IMR-90 (cell line): ENCODE measurements around the gene FOXP4. TPM values are rescaled to one million over a fixed set of nuclear protein-coding genes. Genes with fewer than 3 reads are reported as not detected.

Source experiments
- ATAC-seq: fragments of 200-7000 bp; cut with Tn5 transposase; 2 replicates; pipeline ENCODE4 v1.9.1; 2020; ENCODE audit warnings: low read depth, mild to moderate bottlenecking, moderate library complexity
- BruUV-seq: library from RNA; stranded (reverse); fragments of 400-500 nt; replicated peaks from 2 replicates; lab custom pipeline; 2021; lab: Mats Ljungman, UMichigan
- CTCF ChIA-PET: fragments of 300-600 bp; formaldehyde crosslinking; extraction: SDS; loops from one replicate; lab custom pipeline; 2021; ENCODE audit warnings: antibody characterized with exemption; lab: Yijun Ruan, JAX
- POLR2A ChIA-PET: fragments of 300-600 bp; sonication (Branson Sonifier 250); formaldehyde crosslinking; loops from one replicate; lab custom pipeline; 2022; ENCODE audit warnings: antibody characterized with exemption; ENCODE audit not compliant: unreplicated experiment; lab: Charles Lee
- DNase-seq: peaks from one replicate; pipeline ENCODE4 v3.0.0; 2013
- H2AFZ ChIP-seq: replicated peaks from 2 replicates; pipeline ENCODE3; 2013; ENCODE audit warnings: low read length, mild to moderate bottlenecking; ENCODE audit not compliant: poor library complexity
- H2AK5ac ChIP-seq: 2 replicates; pipeline ENCODE4 v1.6.1; 2013; ENCODE audit warnings: low read depth, low read length, inconsistent platforms
- H2AK9ac ChIP-seq: replicated peaks from 2 replicates; pipeline ENCODE3; 2013; ENCODE audit warnings: mild to moderate bottlenecking, low read depth, low read length, moderate library complexity; ENCODE audit not compliant: poor library complexity
- H2BK120ac ChIP-seq: 2 replicates; pipeline ENCODE4 v1.6.1; 2013; ENCODE audit warnings: low read depth, low read length, inconsistent platforms
- H2BK15ac ChIP-seq: 3 replicates; pipeline ENCODE4 v1.6.1; 2013; ENCODE audit warnings: low read depth, low read length, inconsistent platforms
- H2BK20ac ChIP-seq: 2 replicates; pipeline ENCODE4 v1.6.1; 2013; ENCODE audit warnings: low read depth, mild to moderate bottlenecking, inconsistent platforms, low read length, moderate library complexity
- H2BK5ac ChIP-seq: 2 replicates; pipeline ENCODE4 v1.6.1; 2013; ENCODE audit warnings: mild to moderate bottlenecking, low read depth, low read length, inconsistent platforms; ENCODE audit not compliant: poor library complexity, severe bottlenecking
- H3K14ac ChIP-seq: replicated peaks from 2 replicates; pipeline ENCODE4 v1.6.1; 2013; ENCODE audit warnings: low read depth, low read length, inconsistent platforms
- H3K18ac ChIP-seq: 2 replicates; pipeline ENCODE4 v1.6.1; 2013; ENCODE audit warnings: low read depth, low read length, control low read depth
- H3K23ac ChIP-seq: 2 replicates; pipeline ENCODE4 v1.6.1; 2013; ENCODE audit warnings: low read depth, low read length, inconsistent platforms
- H3K27ac ChIP-seq: 2 replicates; pipeline ENCODE4 v1.5.1; 2013; ENCODE audit warnings: mild to moderate bottlenecking, control low read depth, low read length; ENCODE audit not compliant: insufficient read depth
- H3K27me3 ChIP-seq: 2 replicates; pipeline ENCODE4 v1.6.1; 2013; ENCODE audit warnings: low read length; ENCODE audit not compliant: control insufficient read depth, insufficient read depth
- H3K36me3 ChIP-seq: 2 replicates; pipeline ENCODE4 v1.6.1; 2013; ENCODE audit warnings: low read length, mixed read lengths; ENCODE audit not compliant: control insufficient read depth, insufficient read depth
- H3K4ac ChIP-seq: 2 replicates; pipeline ENCODE4 v1.6.1; 2013; ENCODE audit warnings: low read depth, low read length, inconsistent platforms
- H3K4me1 ChIP-seq: 2 replicates; pipeline ENCODE4 v1.6.1; 2013; ENCODE audit warnings: low read length, mixed read lengths; ENCODE audit not compliant: control insufficient read depth, insufficient read depth
- H3K4me2 ChIP-seq: 2 replicates; pipeline ENCODE4 v1.6.1; 2013; ENCODE audit warnings: low read depth, mild to moderate bottlenecking, control low read depth, low read length, moderate library complexity
- H3K4me3 ChIP-seq: 2 replicates; pipeline ENCODE4 v1.5.1; 2013; ENCODE audit warnings: low read depth, mild to moderate bottlenecking, control low read depth, low read length, moderate library complexity; ENCODE audit not compliant: insufficient read depth
- H3K56ac ChIP-seq: 2 replicates; pipeline ENCODE4 v1.6.1; 2013; ENCODE audit warnings: low read length, inconsistent platforms; ENCODE audit not compliant: insufficient read depth; ENCODE audit errors: extremely low read depth
- H3K79me1 ChIP-seq, 2 experiments: 2 replicates each; pipeline ENCODE4 v1.6.1; 2013; ENCODE audit warnings: low read length in 2 of 2, inconsistent platforms in 1 of 2, low read depth in 1 of 2
- H3K9ac ChIP-seq: 2 replicates; pipeline ENCODE4 v1.6.1; 2013; ENCODE audit warnings: low read depth, low read length, control low read depth
- H3K9me1 ChIP-seq: 2 replicates; pipeline ENCODE4 v1.6.1; 2013; ENCODE audit warnings: low read length, inconsistent platforms; ENCODE audit not compliant: insufficient read depth
- H3K9me3 ChIP-seq: 2 replicates; pipeline ENCODE4 v1.6.1; 2013; ENCODE audit warnings: low read length; ENCODE audit not compliant: control insufficient read depth, insufficient read depth
- H4K20me1 ChIP-seq: 2 replicates; pipeline ENCODE4 v1.6.1; 2013; ENCODE audit warnings: low read length, inconsistent platforms; ENCODE audit not compliant: insufficient read depth
- H4K5ac ChIP-seq: 2 replicates; pipeline ENCODE4 v1.6.1; 2013; ENCODE audit warnings: mild to moderate bottlenecking, low read depth, low read length, control low read depth
- H4K8ac ChIP-seq, 2 experiments: 2 replicates each; pipeline ENCODE4 v1.6.1; 2013; ENCODE audit warnings: low read depth in 2 of 2, low read length in 2 of 2, control low read depth in 1 of 2, inconsistent platforms in 1 of 2
- H4K91ac ChIP-seq: 2 replicates; pipeline ENCODE4 v1.6.1; 2013; ENCODE audit warnings: low read depth, low read length, inconsistent platforms; ENCODE audit not compliant: insufficient read depth
- CEBPB ChIP-seq: IDR thresholded peaks from 2 replicates; pipeline ENCODE4 v1.6.1; 2012; ENCODE audit warnings: low read depth, low read length, improper control_type of control experiment
- CHD1 ChIP-seq: IDR thresholded peaks from 2 replicates; pipeline ENCODE4 v1.6.1; 2012; ENCODE audit warnings: low read depth, low read length, improper control_type of control experiment
- MAFK ChIP-seq: IDR thresholded peaks from 2 replicates; pipeline ENCODE4 v1.6.1; 2012; ENCODE audit warnings: low read depth, low read length, improper control_type of control experiment
- NFE2L2 ChIP-seq: fragments of 150-350 bp; IDR thresholded peaks from 2 replicates; pipeline ENCODE4 v1.6.1; 2016; ENCODE audit warnings: low read depth, mild to moderate bottlenecking, low read length
- SMC3 ChIP-seq: fragments of 150-350 bp; IDR thresholded peaks from 2 replicates; pipeline ENCODE4 v1.6.1; 2016; ENCODE audit warnings: low read depth, mild to moderate bottlenecking, antibody characterized with exemption, low read length, moderate library complexity
- WGBS, 2 experiments: methylation state at CpG; one replicate each; pipeline versions ENCODE4 v1.1.5 to v1.1.7; 2013; ENCODE audit warnings: missing lambda C conversion rate in 2 of 2; ENCODE audit not compliant: insufficient read length in 1 of 2; ENCODE audit errors: extremely low coverage in 2 of 2; 5-methylcytosine and 5-hydroxymethylcytosine counted together
- dilution Hi-C: fragments of 300-500 bp; cut with HindIII; formaldehyde crosslinking; loops from one replicate; pipeline ENCODE4 v1.14.3; 2018; ENCODE audit warnings: low sequenced_read_pairs; ENCODE audit not compliant: unreplicated experiment
- in situ Hi-C: fragments of 300-500 bp; cut with MboI; formaldehyde crosslinking; loops from 3 replicates; pipeline ENCODE4 v1.14.3; 2019; ENCODE audit warnings: low sequenced_read_pairs, inconsistent platforms, mixed read lengths
- intact Hi-C: fragments of 100-400 bp; cut with micrococcal nuclease; formaldehyde crosslinking; loops from 2 replicates; pipeline ENCODE4 v1.10.0; 2022
- polyA plus RNA-seq, 3 experiments: library from polyadenylated mRNA; depleted of rRNA; stranded (reverse); fragments of >200 nt; gene quantifications; 2 replicates each; pipeline ENCODE4 v1.2.3, GENCODE V29; 2012; ENCODE audit warnings: low replicate concordance in 1 of 3
- total RNA-seq: library from RNA; depleted of rRNA; stranded (reverse); fragments of >200 nt; gene quantifications from 2 replicates; pipeline ENCODE4 v1.2.3, GENCODE V29; 2012
- TF ChIP-seq, protein P1 (sequence below): fragments of 150-350 bp; IDR thresholded peaks from 2 replicates; pipeline ENCODE4 v1.6.1; 2017; ENCODE audit warnings: mild to moderate bottlenecking, antibody characterized with exemption, low read length, low read depth
- TF ChIP-seq, protein P2 (sequence below): conservative IDR thresholded peaks from 2 replicates; pipeline ENCODE4 v1.5.1; 2012; ENCODE audit warnings: mild to moderate bottlenecking, low read depth, low read length, improper control_type of control experiment

Gene FOXP4
- total and polyA plus RNA-seq, 2 of the 4 experiments (the other 2 are of a cell fraction): 0.72 to 9.5 TPM

DNA sequence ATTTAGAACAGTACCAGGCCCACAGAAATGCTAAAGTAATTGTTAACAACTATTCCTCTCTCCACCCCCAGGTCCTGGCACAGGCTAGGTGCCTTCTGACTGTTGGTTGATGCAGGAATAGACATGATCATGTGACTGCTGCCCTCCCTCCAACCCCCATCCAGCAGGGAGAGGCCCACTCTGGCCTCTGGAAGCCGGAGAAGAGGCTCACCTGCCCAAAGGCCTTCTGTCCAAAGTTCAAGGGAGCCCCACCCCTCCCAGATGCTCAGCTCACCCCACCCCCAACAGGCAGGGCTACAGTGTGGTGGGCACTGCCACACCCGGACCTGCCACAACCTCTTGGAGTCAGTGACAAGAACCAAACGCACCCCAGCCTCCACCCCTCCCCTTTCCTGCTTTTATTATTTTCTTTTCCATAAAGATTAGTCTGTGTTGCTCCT lies 26.9 kb upstream of the FOXP4 start:
- H3K4me3 ChIP-seq: no peak overlapping the region
- H3K4me1 ChIP-seq: no peaks in the 10 kb centered on the region
- no peak overlapping the region for H3K4me2 ChIP-seq
- H3K9me3 ChIP-seq: no peaks in the 10 kb centered on the region
- H3K9ac ChIP-seq: no peak overlapping the region
- no peaks in the 10 kb centered on the region for H3K9me1 ChIP-seq
- H4K5ac ChIP-seq: no peak overlapping the region
- H3K18ac ChIP-seq: no peak overlapping the region
- H2AK9ac ChIP-seq: no peak overlapping the region
- H3K4ac ChIP-seq: no peak overlapping the region
- in situ Hi-C loops (no loop called here), dilution Hi-C loops (no loop called here), intact Hi-C loops (no loop called here)
- H4K20me1 ChIP-seq: no peaks in the 10 kb centered on the region
- no peak overlapping the region for H3K56ac ChIP-seq
- no peak overlapping the region for H2BK20ac ChIP-seq
- no peak overlapping the region for H2AFZ ChIP-seq
- no peak overlapping the region for H3K27ac ChIP-seq
- peaks cover 47% of the 10 kb centered on the region for H3K27me3 ChIP-seq
- DNase-seq (no peak), ATAC-seq (peak; percentile 24; the same call in 1 of the 2 replicates)
- no TSS peak for BruUV-seq
- H3K23ac ChIP-seq: no peak overlapping the region
- no peak overlapping the region for H4K8ac ChIP-seq
- H3K36me3 ChIP-seq: no peaks in the 10 kb centered on the region
- H2BK120ac ChIP-seq: no peak overlapping the region
- ChIA-PET POLR2A (no interaction called here), CTCF (no interaction called here)
- H2BK5ac ChIP-seq: no peak overlapping the region
- no peaks in the 10 kb centered on the region for H3K79me1 ChIP-seq
- H2BK15ac ChIP-seq: no peak overlapping the region
- no peak overlapping the region for H2AK5ac ChIP-seq
- no peak overlapping the region for H3K14ac ChIP-seq
- no peak for TF ChIP-seq CEBPB
- TF ChIP-seq CHD1: no peak
- no peak for TF ChIP-seq NFE2L2
- TF ChIP-seq, protein P1, sequence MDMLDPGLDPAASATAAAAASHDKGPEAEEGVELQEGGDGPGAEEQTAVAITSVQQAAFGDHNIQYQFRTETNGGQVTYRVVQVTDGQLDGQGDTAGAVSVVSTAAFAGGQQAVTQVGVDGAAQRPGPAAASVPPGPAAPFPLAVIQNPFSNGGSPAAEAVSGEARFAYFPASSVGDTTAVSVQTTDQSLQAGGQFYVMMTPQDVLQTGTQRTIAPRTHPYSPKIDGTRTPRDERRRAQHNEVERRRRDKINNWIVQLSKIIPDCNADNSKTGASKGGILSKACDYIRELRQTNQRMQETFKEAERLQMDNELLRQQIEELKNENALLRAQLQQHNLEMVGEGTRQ: no peak
- TF ChIP-seq MAFK: no peak
- TF ChIP-seq SMC3: no peak
- TF ChIP-seq, protein P2, sequence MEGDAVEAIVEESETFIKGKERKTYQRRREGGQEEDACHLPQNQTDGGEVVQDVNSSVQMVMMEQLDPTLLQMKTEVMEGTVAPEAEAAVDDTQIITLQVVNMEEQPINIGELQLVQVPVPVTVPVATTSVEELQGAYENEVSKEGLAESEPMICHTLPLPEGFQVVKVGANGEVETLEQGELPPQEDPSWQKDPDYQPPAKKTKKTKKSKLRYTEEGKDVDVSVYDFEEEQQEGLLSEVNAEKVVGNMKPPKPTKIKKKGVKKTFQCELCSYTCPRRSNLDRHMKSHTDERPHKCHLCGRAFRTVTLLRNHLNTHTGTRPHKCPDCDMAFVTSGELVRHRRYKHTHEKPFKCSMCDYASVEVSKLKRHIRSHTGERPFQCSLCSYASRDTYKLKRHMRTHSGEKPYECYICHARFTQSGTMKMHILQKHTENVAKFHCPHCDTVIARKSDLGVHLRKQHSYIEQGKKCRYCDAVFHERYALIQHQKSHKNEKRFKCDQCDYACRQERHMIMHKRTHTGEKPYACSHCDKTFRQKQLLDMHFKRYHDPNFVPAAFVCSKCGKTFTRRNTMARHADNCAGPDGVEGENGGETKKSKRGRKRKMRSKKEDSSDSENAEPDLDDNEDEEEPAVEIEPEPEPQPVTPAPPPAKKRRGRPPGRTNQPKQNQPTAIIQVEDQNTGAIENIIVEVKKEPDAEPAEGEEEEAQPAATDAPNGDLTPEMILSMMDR: no peak
- WGBS, 2 experiments: no CpG with 5 or more reads among the region's 3 CpGs
- H4K91ac ChIP-seq: no peak overlapping the region
